Ishikawa (cell line): ENCODE results near the gene IQUB.

Experiments
- EP300 ChIP-seq: IDR thresholded peaks from 2 replicates; pipeline ENCODE4 v1.6.1; 2012; ENCODE audit warnings: borderline replicate concordance
- MAX ChIP-seq: IDR thresholded peaks from 2 replicates; pipeline ENCODE4 v1.6.1; 2012
- NFIC ChIP-seq: IDR thresholded peaks from 2 replicates; pipeline ENCODE4 v1.6.1; 2012
- YY1 ChIP-seq: IDR thresholded peaks from 2 replicates; pipeline ENCODE4 v1.6.1; 2012; ENCODE audit warnings: low read depth
- ZBTB7A ChIP-seq: IDR thresholded peaks from 2 replicates; pipeline ENCODE4 v1.6.1; 2012; ENCODE audit warnings: low read depth

GRCh38 chr7:123502201-123502600 lies 32.2 kb downstream of the IQUB start:
- TF ChIP-seq NFIC (no peak), YY1 (no peak), MAX (no peak), ZBTB7A (no peak), EP300 (no peak)
